ENCODE data around the gene SNRNP27. TPM values are rescaled to one million over a fixed set of nuclear protein-coding genes. Genes with fewer than 3 reads are reported as not detected.
A peak's percentile ranks its signal among the peaks of the same experiment; 100 is the strongest.
"Not testable (repeated sequence)": the region's sequence is repeated elsewhere in the genome, so short reads cannot be mapped to it uniquely, and the experiment has no call there.

The SNRNP27 gene
- total RNA-seq, 1 donor from 2014 or later = 41.0 TPM

DNA sequence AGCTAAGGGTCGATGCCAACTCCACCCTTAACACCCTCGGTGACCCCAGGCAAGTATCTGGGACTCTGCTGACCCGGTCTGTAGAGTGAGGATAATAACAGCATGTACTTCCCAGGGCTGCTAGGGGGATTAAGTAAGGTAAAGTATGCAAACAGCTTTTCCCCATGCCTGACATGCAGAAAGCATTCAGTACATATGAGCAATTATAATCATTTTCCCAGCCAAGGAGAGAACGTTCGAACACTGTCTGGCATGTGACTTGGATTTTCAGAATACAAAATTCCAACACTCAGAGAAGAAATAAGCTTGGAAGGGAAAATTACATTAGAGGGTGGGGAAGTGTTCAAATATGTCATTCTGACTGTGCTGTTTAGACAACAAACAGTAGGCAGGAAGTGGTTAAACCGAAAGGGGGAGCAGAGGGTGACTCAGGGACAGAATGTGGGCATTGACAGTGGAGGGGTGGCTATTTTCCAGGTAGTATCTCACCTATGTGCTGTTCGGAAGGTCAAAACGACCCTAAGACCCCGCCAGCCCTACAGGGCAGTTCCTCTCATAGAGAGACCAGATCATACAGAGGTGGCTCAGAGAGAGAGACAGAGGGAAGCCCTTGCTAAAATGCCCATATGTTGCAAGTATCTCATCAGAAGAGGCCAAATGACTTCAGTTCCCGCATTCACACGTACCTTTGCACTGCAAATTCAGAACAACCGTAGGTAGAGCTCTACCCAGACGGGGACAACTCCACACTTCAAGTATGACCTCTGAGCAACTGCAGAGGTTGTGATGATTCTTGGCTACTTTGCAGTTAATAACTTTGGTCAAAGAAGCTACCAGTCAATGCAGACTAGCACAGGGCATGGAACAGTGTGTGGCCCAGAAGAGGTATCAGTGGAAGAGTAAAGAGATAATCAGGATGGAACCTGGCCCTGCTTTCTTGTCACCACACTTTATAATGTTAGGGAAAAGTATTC lies 52.9 kb downstream of the SNRNP27 start:
- ATAC-seq (peak; percentile 68), DNase-seq (no peak)
- intact Hi-C loops (cut with DNase I) = no loop called here
- peak overlapping the region; percentile 60 for H3K27ac ChIP-seq
- TF ChIP-seq, protein P1, sequence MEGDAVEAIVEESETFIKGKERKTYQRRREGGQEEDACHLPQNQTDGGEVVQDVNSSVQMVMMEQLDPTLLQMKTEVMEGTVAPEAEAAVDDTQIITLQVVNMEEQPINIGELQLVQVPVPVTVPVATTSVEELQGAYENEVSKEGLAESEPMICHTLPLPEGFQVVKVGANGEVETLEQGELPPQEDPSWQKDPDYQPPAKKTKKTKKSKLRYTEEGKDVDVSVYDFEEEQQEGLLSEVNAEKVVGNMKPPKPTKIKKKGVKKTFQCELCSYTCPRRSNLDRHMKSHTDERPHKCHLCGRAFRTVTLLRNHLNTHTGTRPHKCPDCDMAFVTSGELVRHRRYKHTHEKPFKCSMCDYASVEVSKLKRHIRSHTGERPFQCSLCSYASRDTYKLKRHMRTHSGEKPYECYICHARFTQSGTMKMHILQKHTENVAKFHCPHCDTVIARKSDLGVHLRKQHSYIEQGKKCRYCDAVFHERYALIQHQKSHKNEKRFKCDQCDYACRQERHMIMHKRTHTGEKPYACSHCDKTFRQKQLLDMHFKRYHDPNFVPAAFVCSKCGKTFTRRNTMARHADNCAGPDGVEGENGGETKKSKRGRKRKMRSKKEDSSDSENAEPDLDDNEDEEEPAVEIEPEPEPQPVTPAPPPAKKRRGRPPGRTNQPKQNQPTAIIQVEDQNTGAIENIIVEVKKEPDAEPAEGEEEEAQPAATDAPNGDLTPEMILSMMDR (IDR thresholded peaks at IDR 0.05) = no peak
- peaks cover 8% of the 10 kb centered on the region for H3K4me1 ChIP-seq
- peaks cover 8% of the 10 kb centered on the region for H3K36me3 ChIP-seq
- H3K9me3 ChIP-seq = no peaks in the 10 kb centered on the region
- no peak overlapping the region for H3K4me3 ChIP-seq
- H3K27me3 ChIP-seq = peaks cover 6% of the 10 kb centered on the region

DNA sequence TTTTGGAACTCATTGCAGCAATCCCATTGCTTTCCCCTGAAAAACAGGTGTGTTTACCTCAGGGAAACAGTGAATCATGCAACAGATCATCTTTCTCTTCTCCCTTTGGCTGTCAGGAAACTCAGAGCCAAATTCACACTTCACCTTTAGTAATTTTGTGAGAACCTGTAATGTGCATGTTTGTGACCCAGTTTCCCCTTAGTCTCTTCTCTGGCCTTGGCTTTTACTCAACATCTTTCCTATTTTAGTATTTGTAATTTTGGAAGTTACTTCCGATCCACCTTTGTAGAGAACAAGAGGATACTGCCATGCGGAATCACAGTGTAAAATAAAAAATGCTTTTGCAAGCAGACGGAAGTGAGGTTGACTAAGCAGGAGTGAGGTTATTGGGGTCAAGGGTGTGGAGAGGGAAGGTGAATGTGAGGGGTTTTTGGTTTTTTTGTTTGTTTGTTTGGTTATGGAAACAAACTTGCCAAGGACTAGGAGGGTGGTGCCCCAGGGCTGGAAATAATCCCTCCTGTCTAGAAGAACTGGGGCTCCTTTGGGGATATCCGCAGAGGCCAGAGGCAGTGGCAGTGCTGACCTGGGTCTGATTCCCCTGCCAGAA lies 53.7 kb downstream of the SNRNP27 start:
- Histone ChIP-seq H3K27ac (peak overlapping the region; percentile 60), H3K9me3 (no peaks in the 10 kb centered on the region), H3K4me1 (peaks cover 8% of the 10 kb centered on the region), H3K27me3 (peaks cover 6% of the 10 kb centered on the region), H3K36me3 (peaks cover under 1% of the 10 kb centered on the region), H3K4me3 (no peak overlapping the region)
- TF ChIP-seq, protein P1 (IDR thresholded peaks at IDR 0.05) = no peak
- intact Hi-C loops (cut with DNase I) = no loop called here
- ATAC-seq (no peak), DNase-seq (no peak)

DNA sequence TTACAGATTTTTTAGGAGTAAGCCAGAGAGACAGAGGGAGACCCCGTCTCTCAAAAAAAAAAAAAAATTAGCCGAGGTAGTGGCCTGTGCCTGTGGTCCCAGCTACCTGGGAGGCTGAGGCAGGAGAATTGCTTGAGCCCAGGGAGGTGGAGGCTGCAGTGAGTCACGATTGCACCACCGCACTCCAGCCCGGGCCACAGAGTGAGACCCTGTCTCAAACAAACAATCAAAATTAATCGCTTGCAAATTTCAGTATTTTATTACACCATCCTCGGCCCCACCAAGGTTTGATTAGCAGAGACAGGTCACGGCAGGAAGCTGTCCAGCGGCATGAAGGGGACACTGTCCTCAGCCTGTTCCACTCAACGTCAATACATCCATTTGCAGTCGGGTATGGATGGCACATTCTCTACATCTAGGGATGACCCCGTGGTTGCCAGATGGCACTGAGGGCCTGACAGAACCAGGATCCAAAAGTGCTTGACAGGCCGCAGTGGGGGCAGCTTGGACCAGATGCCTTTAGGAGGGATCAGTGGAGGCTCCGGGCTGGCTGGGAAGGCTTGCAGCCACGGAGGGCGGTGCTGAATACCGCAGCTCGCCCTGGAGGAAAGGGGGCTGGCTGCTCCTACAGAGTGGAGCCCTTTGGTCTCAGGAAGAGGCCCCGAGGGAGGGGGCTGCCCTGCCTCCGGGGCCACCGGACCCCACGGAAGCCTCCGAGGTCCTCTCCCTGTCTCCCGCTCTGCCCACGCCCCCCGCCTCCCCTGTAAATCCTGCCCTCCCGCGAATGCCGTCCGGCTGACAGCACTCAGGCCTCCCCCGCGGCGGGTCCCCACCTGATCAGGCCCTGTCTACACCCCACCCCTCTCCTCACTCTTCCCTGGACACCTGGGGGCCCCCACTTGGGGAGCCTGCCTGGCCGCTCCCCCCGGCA lies 54.5 kb downstream of the SNRNP27 start:
- Histone ChIP-seq H3K9me3 (no peaks in the 10 kb centered on the region), H3K27ac (no peak overlapping the region), H3K4me1 (peaks cover 8% of the 10 kb centered on the region), H3K4me3 (no peak overlapping the region), H3K27me3 (peaks cover 6% of the 10 kb centered on the region), H3K36me3 (no peaks in the 10 kb centered on the region)
- DNase-seq = no peak
- intact Hi-C loops (cut with DNase I) = no loop called here
- TF ChIP-seq, protein P1 (IDR thresholded peaks at IDR 0.05) = no peak
- no peak for ATAC-seq

DNA sequence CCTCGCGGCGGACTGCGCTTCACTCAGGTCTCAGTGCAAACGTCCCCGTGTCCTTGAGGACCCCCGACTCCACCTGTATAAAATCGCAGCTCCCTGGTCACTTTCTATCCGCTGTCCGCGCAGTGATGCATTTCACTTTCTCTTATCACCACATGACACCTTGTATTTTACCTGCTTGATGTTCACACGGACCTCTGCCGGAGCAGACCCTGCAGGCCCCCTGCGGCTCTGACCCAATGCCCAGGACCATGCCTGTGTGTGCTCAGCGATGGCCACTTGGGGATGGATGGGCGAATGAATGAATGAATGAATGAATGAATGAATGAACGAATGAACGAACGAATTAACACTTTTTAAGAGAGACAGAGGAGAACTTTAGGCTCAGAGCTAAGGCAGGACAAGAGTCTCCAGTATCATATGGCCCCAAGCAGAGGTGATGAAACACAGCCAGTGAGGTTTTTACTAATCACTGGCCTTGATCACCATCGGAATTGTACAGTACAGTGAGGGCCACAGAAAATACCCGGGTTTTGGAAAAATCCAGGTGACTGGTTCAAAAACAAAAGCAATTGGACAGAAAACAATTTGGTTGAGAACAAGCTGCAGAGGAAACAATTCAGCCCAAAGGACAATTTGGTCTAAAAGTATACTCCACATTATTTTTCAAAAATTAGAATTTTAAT lies 55.3 kb downstream of the SNRNP27 start:
- Histone ChIP-seq H3K27ac (no peak overlapping the region), H3K27me3 (peaks cover 6% of the 10 kb centered on the region), H3K36me3 (no peaks in the 10 kb centered on the region), H3K9me3 (no peaks in the 10 kb centered on the region), H3K4me1 (peaks cover 8% of the 10 kb centered on the region), H3K4me3 (no peak overlapping the region)
- intact Hi-C loops (cut with DNase I) = no loop called here
- TF ChIP-seq, protein P1 (IDR thresholded peaks at IDR 0.05) = no peak
- DNase-seq (no peak), ATAC-seq (no peak)

DNA sequence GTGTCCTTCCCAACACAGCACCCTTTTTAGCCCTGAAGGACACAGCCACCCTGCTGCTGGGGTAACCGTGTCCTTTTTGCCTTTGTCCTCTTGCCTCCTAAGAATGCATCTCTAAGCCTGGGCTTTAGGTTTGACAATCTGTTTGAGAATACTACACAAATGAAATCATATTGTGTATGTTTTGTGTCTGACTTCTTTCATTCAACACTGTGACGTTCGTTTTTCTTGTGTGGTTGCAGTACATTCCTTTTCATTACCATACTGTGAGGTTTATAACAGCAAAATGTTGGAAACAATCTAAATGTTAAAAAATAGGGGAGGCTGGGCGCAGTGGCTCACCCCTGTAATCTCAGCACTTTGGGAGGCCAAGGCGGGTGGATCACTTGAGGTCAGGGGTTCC lies 56.5 kb downstream of the SNRNP27 start:
- no peak overlapping the region for H3K27ac ChIP-seq
- ATAC-seq (no peak), DNase-seq (no peak)
- TF ChIP-seq, protein P1 (IDR thresholded peaks at IDR 0.05) = no peak
- intact Hi-C loops (cut with DNase I) = no loop called here
- no peak overlapping the region for H3K4me3 ChIP-seq
- no peaks in the 10 kb centered on the region for H3K36me3 ChIP-seq
- peaks cover 8% of the 10 kb centered on the region for H3K4me1 ChIP-seq
- H3K9me3 ChIP-seq = no peaks in the 10 kb centered on the region
- peaks cover 6% of the 10 kb centered on the region for H3K27me3 ChIP-seq

DNA sequence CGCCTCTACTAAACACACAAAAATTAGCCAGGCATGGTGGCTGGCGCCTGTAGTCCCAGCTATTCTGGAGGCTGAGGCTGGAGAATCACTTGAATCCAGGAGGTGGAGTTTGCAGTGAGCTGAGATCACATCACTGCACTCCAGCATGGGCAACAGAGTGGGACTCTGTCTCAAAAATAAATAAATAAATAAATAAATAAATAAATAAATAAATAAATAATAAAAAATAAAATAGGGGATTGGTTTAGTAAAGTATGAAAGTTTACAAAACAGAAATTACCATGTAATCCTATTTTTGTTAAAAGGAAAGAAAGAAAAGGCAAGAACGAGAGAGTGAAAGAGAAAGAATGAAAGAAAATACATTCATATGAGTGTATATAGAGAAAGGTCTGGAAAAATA lies 56.9 kb downstream of the SNRNP27 start:
- H3K4me3 ChIP-seq; intact Hi-C loops (cut with DNase I); DNase-seq; ATAC-seq; H3K9me3 ChIP-seq; H3K4me1 ChIP-seq; H3K36me3 ChIP-seq; H3K27me3 ChIP-seq; H3K27ac ChIP-seq: not testable (repeated sequence)

All from upper lobe of right lung (tissue), 1 donor.